ENCODE measurements around the gene EFCAB6.

EFCAB6 gene, protein sequence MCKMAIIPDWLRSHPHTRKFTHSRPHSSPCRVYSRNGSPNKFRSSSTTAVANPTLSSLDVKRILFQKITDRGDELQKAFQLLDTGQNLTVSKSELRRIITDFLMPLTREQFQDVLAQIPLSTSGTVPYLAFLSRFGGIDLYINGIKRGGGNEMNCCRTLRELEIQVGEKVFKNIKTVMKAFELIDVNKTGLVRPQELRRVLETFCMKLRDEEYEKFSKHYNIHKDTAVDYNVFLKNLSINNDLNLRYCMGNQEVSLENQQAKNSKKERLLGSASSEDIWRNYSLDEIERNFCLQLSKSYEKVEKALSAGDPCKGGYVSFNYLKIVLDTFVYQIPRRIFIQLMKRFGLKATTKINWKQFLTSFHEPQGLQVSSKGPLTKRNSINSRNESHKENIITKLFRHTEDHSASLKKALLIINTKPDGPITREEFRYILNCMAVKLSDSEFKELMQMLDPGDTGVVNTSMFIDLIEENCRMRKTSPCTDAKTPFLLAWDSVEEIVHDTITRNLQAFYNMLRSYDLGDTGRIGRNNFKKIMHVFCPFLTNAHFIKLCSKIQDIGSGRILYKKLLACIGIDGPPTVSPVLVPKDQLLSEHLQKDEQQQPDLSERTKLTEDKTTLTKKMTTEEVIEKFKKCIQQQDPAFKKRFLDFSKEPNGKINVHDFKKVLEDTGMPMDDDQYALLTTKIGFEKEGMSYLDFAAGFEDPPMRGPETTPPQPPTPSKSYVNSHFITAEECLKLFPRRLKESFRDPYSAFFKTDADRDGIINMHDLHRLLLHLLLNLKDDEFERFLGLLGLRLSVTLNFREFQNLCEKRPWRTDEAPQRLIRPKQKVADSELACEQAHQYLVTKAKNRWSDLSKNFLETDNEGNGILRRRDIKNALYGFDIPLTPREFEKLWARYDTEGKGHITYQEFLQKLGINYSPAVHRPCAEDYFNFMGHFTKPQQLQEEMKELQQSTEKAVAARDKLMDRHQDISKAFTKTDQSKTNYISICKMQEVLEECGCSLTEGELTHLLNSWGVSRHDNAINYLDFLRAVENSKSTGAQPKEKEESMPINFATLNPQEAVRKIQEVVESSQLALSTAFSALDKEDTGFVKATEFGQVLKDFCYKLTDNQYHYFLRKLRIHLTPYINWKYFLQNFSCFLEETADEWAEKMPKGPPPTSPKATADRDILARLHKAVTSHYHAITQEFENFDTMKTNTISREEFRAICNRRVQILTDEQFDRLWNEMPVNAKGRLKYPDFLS (N-terminal part only)

DNA sequence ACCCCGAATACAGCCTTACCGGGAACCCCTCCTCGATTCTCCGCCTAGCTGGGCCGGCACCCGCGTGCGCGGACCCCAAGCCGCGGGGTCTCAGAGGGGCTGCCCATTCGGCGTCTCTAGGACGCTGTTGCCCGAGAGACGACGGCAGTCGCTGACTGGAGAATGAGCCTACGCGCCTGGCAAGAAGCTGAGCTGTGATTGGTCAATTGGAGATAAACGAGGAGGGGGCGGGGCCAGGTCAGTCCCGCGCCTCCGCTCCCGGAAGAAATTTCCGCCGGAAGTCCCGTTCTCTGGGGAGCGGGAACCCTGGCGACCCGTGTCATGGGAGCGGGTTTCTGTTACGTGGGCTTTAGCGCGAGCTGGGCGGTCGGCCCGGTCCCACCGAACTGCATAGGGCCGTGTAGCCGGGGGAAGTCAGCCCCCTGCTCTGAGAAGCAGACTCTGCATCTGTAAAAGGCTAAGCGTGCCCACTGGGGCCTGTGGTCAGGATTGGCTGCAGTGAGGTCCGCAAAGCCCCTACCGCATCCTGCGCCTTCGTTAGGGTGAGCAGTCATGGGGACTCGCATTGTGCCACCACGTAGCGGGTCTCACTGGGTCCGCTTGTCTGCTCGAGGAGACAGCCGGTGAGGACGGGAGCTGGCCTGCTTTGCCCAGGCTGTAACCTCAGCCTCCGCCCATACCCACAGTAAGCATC, at the start of gene EFCAB6:
EFCAB6 (minus strand) TSS at position 157 of the 694 bp plus-strand sequence. CDS start 29,987 bp downstream, outside the sequence.
- peak; percentile 74 for DNase-seq (ENCODE audit: low read depth, low spot score)

DNA sequence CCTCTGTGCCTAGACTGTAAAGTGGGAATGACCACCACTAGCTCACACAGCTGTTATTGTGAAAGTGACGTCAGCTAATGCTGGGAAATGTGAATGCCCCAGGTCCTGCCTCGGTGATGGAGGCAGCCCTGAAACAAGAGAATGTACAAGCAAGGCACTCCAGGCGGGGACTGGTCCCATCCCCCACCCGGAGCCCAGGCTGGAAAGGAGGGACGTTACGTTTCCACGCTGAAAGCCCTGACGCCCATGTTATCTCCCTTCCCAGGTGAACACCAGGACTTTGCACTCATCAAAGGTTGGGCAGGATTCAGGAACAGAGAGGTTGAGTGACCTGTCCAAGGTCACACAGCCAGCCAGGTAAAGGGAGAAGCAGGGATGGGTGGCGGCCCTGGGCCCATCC, 49.4 kb upstream of the EFCAB6 start:
- DNase-seq (ENCODE audit: low read depth, low spot score), result no peak

DNA sequence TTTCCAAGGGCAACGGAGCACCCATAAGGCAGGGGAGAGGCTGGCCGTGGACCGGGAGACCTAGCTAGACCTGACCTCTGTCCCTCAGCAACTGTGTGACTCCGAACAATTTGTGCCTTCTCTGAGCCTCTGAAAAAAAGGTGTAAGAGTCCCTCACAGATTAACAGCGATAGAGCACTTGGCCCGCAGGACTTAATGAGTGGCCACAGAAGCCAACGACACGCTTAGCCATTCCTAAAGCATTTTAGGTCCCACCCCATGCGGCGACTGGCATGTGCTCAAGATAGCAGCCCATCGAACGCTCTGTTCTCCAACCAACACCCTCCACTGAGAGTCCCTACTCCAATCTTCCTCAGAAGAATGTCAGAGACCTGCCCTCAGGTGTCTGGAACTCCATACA, 48.7 kb upstream of the EFCAB6 start:
- no peak for DNase-seq (ENCODE audit: low read depth, low spot score)

DNA sequence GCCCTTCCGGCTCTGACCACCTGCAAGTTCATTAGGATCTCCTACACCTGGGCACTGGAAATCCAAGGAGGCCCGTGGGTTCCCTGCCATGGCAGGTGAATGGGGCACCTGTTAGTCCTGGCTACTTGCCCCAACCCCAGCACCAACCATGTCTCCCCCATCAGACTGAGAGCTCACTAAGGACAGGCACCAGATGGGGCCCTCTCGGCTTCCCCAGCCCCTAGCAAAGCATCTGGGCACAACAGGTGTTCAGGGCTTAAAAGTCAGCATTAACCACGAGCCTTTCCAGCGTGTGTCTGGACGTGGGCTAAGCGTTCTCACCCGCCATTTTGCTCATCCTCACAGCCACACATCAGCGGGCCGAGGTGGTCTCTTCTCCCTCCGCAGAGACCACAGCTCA, 48.0 kb upstream of the EFCAB6 start:
- DNase-seq (ENCODE audit: low read depth, low spot score), result no peak

DNA sequence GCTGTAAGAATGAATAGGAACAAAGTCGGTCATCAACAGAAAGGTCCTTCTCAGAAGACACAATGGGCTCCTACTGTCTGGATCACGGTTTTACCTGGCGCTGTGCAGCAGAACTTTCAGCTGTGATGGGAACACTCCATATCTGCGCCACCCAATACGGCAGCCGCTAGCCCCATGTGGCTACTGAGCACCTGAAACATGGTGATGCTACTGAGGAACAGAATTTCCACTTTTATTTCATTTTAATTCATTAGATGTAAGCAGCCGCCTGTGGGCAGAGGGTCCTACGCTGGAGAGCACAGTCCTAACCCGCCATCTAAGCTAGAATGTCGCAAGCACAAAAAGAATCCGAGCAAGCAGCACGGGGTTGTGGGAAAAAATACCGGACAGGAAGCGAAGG, 47.5 kb upstream of the EFCAB6 start:
- no peak for DNase-seq (ENCODE audit: low read depth, low spot score)

DNA sequence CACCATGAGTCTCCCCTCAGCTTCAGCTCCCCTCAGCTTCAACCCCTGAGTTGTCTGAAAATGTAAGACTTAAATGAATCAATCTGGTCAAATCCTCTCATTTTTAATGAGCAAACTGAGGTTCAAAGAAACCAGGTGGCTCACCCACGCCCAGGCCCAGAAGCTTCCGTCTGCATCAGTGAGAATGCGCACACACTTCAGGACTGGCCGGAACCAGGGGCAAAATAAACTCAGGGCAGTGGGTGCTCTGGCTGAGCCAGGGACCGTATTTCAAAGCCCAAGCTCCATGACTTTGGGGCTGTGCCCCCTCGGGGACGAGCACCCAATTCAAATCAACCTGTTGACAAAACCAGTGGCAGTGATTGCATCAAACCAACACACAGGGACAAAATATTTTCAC, 47.1 kb upstream of the EFCAB6 start:
- no peak for DNase-seq (ENCODE audit: low read depth, low spot score)

DNA sequence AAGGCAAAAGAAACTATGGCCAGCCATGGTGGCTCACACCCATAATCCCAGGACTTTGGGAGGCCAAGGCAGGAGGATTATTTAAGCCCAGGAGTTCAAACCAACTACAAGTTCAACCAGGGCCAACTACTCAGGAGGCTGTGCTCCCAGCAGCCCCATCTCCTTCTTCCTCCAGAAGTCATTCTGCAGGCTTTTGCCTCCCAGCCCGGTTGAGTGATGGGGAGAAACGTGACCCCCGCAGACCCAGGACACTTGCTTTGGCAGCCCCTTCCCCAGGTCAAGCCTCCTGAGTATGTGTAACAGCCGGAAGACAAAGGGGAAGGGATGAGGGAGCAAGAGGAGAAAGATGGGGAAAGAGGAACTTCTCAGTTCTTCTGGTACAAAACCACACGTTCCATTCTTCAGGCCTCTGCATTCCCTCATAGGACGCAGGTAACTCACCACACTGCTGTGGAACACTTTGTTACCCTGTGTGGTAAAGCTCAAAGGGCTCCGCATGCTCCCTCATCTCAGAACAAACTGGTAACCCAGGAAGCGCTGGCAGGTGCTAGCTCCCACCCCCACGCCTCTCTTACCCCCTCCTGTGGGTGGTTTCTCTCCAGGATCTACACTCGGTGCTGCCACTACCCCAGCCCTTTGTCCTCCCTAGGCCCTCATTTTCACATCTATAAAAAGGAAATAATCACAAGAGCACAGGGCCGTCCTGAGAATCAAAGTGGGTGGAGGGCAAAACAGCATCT, 46.2 kb upstream of the EFCAB6 start:
- no peak for DNase-seq (ENCODE audit: low read depth, low spot score)

DNA sequence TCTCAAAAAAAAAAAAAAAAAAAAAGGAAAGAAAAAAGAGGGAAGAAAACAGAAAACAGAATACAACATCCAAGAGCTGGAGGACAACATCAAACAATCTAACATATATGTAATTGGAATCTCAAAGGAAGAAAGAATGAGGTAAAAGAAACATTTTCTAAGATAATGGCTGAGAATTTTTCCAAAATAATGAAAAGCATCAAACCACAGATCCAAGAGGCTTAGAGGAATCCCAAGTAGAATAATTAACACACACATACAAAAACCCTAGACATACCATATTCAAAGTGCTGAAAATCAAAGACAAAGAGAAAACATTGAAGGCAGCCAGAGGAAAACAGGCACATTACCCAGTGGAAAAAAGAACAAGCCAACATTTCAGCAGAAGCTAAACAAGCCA, 45.3 kb upstream of the EFCAB6 start:
- DNase-seq (ENCODE audit: low read depth, low spot score), result no peak

DNA sequence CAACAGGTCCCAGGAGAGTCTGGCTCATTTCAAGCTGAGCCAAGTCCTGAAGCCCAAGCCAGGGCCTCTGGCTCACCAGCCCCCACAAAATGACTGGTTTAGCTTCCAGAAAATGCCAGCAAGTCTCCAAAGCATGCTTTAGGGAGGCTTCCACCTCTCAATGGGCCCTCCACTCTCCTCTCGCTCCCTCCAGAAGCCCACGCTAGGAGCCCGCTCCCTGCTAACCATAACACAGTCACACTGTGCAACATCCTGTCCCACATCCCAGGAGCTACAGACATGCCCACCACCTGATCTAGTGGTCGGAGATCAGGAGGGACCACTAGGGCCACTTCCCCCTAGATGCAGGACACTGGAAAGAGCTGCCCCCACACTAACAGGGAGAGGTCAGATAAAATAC, 43.3 kb upstream of the EFCAB6 start:
- no peak for DNase-seq (ENCODE audit: low read depth, low spot score)

DNA sequence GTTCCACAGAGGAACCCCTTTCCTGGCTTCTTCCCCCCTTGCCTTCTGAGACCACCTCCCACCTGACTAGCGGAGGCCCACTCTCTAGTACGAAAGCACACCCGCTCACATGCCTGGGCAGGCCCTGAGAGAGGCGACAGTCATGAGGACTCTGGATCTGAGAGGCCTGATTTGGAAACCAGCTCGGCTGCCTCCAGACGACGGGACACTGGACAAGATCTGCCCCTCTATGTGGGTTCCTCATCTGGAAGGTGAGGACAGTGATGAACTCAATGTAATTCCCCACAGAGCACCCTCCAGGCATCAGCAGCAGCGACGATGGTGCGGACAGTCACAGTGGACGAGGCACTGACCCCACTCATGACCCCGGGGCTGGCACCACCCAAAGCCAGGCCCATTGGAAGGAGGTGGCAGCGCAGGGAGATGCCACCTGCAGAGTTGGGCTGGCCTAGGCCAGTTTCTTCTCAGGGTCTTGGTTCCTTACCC, 42.7 kb upstream of the EFCAB6 start:
- no peak for DNase-seq (ENCODE audit: low read depth, low spot score)

DNA sequence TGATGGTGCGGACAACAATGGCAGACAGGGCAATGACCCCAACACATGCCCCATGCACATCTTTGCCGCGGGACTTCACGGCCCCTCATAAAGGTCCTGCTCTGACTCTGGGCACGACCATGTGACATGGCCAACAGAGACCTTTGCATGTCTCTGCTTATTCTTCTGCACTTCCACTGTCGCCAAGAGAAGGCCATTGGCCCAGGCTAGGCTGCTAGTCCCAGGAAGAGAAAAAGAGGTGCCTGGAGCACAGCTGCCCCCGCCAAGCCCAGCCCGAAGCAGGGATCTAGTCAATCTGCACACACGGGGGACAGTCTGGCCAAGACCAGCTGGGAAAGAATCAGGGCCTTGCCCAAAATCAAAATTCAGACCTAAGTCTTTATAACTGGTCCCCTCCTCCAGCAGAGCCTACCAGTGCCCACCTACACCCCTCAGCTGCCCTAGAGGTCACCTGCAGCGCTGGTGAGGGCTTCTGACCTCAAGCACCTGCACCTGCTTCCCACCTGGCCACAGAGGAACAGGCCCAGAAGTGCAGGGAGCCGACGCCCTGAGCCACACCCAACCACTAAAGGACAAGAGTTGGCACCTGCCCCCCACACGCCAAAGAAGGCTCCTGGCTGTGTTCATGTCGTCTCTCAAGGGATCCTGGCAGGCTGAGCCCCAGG, 42.1 kb upstream of the EFCAB6 start:
- no peak for DNase-seq (ENCODE audit: low read depth, low spot score)

DNA sequence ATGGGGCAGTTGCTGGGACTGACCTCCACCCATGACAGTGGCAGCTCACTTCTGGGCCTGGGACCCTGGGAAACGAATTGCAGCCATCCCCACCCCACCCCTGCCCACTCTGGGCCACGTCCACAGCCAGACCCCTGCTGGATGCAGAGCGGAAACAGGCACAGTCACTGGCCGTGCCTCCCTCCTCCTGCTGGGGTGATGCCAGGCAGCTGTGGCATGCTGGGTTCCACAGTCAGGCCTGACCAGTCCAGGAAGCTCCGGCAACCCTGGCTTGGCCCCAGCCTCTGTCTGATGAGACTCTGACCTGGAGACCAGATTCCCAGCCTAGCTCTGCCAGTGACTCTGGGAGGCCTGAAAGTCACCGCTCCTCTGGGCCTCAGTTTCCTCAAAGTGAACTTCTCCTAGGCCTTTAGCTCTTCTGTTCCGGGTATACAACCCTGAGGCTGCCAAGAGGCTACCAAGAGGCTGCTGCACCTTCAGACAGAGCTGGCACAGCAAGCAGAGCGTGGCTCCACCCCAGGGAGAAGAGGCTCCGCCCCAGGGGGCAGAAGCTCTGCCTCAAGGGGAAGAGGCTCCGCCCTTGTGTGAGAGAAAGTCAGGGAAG, 41.3 kb upstream of the EFCAB6 start:
- no peak for DNase-seq (ENCODE audit: low read depth, low spot score)

DNA sequence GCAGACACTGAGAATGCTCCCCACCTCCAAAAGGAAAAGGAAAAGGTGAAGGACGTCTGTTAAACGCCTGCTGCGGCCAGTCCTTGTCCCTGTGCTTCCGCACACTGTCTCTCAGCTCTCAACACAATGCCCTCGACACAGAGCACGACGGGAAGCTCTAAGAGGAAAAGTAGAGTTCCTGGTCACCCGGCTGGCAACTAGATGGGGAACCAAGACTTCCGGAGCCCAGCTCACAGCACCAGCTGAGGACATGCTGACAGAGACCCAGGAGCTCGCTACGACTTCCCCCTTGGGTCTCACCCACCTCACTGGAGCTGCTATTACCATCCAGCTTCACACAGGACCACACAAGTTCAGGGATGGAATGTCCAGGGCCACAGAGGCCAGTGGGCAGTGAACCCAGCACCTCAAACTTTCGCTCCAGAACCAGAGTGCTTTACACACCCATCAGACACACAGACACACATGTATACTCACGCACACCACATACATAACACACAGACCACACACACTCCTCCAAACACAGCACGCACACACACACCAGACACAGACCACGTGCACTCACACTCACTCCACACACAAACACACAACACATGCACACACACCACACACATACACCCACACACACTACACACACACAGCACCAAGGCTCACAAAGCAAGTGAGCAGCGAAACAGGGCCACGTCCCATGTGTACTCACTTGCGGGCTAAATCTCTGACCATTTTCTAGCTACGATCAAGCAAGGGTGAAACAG, 40.6 kb upstream of the EFCAB6 start:
- no peak for DNase-seq (ENCODE audit: low read depth, low spot score)

DNA sequence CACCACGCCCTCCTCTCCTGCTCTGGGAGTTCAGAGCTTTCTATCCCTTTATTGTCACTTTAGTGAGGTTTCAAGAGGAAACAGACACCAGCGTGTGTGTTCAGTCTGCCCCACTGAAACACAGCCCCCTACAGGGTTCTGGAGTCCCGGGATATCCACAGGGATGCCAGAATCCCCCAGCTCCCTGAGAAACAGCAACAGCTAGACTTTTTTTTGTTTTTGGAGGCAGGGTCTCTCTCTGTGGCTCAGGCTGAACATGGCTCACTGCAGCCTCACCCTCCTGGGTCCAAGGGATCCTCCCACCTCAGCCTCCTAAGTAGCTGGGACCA, 39.8 kb upstream of the EFCAB6 start:
- DNase-seq (ENCODE audit: low read depth, low spot score), result no peak

DNA sequence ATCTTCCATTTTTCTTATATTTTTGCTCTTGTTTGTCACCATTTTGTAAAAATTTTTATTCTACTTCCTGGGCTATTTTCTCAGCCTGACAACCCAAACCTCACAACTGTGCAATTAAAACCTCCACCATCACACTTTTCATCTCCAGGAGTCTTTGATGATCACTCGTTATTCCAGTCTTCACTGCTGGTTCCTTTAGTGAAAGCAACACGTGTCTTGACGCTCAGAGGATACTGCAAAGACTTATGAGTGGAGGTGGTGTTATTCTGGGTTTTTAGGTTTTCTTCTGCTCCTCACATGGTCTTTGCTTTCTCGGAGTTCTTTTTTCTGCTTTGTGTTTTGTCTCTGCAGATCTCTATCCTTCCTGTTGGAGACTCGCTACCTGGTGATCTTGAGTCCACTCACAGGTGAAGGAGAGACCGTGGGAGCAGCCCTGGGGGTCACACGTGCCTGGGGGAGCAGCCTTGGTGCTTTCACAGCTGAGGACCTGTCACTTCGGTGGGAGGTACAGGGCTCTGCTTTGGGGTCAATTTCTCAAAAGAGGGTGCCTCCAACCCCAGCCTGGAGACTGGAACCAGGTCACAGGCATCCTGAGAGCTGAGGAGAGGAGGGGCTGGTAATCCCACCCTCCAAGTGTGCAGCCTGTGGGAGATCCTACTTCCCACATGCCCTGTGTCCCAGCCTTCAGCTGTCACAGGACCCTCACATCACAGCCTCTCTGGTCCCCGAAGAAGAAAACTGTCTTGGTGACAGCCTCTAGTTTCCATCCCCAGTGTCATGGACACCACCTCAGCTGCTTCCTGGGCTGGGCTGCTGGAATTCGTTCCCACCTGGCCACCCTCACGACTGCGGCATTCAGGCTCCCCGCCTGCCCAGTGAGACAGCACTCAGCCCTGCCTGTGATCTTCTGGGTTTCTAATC, 39.2 kb upstream of the EFCAB6 start:
- no peak for DNase-seq (ENCODE audit: low read depth, low spot score)

DNA sequence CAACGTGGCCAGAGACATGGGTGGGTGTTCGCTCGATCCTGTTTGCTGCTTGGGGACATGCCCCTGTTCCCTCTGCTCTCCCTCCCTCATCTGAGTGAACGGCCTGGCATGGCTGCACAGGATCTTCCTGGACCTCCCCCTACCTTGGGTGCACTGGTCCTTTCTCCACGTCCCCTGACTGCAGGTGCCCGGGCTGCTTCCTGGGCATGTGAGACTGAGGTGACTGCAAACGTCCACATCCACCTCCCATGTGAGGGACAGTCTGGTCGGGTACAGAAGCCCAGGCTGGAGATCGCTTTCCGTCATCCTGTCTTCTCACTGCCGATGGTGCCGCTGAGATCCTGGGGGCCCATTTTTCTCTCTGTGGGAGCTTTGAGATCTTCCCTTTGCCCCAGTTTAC, 38.4 kb upstream of the EFCAB6 start:
- DNase-seq (ENCODE audit: low read depth, low spot score), result no peak

DNA sequence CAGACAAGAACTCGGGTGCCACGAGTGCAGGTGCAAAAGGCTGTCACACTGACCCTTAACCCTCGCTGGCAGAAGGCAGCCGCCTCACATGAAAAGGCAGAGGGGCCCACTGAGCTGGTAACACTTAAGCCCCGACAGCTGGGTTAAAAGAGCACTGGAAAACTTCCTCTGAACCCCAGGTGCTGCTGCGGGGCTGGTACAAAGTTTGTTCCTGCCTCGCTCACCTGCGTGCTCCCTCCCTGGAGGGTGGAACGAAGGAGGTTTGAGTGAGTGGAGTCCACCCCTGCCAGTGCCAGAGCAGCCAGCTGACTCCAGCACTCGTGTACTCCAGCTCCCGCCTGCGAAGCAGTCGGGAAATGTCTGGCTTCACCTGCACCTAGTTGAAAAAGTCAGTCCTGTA, 37.6 kb upstream of the EFCAB6 start:
- no peak for DNase-seq (ENCODE audit: low read depth, low spot score)

Measured in iPS DF 19.7 (cell line).